ENCODE data around the gene DARS1.

DARS1 gene

GRCh38 chr2:135876066-135876711 lies 109.2 kb downstream of the DARS1 start, which contains the start of gene MCM6:
Gene MCM6 (minus strand): TSS chr2:135876443. CDS start chr2:135876365, 78 bp downstream.
- no peak for FAIRE-seq

DNA sequence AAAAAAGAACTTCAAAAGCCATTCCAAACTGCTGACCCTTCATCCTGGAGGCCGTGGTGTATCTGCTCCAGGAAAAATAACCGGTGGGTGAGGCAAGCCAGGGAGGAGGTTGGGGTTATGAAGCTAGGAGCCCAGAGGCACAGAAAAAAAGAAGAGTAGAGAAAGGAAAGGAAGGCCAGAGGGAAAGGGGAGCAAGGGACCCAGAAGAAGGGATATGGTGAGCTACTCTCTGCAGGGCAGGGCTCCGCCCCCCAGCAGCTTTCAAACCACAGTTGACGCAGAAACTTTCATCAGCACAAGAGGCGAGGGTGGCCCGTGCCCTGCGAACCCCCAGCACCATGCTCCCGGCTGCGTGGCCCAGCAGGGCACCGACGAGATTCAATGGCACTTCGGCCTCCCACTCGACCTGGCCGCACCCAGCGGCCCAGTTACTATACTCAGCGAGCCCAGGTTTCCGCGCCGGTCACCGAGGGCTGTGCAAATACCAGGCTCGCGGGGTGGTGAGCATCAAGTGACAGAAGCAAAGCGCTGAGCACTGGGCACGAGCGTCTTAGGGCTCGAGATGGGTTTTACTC lies 109.8 kb downstream of the DARS1 start:
- FAIRE-seq: no peak

DNA sequence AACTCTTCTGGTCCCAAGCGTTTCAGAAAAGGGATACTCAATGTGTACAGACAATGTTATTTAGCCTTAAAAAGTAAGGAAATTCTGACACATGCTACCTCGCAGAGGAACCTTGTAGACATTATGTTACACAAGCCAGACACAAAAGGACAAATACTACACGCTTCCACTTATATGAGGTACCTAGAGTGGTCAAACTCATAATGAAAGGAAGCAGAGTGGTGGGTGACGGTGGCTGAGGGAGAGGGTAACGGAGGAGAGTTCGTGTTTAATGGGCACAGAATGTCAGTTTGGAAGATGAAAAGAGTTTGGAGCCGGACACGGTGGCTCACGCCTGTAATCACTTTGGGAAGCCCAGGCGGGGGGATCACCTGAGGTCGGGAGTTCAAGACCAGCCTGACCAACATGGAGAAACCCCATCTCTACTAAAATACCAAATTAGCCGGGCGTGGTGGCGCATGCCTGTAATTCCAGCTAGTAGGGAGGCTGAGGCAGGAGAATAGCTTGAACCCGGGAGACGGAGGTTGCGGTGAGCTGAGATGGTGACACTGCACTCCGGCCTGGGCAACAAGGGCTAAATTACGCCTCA lies 110.6 kb downstream of the DARS1 start:
- FAIRE-seq: no peak

GRCh38 chr2:135870571-135870970 lies 114.9 kb downstream of the DARS1 start:
- FAIRE-seq: no peak

GRCh38 chr2:135863233-135863632 lies 122.2 kb downstream of the DARS1 start:
- FAIRE-seq: no peak

GRCh38 chr2:135862718-135863117 lies 122.7 kb downstream of the DARS1 start:
- no peak for FAIRE-seq
